Stimulated activated CD4-positive, alpha-beta T cell treated with anti-CD3 and anti-CD28 coated beads, Interleukin-4, amount 100 ng/mL, for 4 hours (primary cell): ENCODE results near the gene WDR48.

Experiments
- DNase-seq, 2 experiments: peaks; one replicate each; pipeline ENCODE4 v3.0.0-alpha.2; 2020

The WDR48 gene

GRCh38 chr3:39103324-39103693 lies 51.5 kb downstream of the WDR48 start:
- no peak for DNase-seq

- no peak for DNase-seq
Measured at GRCh38 chr3:39103791-39104552, 52.2 kb downstream of the WDR48 start.

DNA sequence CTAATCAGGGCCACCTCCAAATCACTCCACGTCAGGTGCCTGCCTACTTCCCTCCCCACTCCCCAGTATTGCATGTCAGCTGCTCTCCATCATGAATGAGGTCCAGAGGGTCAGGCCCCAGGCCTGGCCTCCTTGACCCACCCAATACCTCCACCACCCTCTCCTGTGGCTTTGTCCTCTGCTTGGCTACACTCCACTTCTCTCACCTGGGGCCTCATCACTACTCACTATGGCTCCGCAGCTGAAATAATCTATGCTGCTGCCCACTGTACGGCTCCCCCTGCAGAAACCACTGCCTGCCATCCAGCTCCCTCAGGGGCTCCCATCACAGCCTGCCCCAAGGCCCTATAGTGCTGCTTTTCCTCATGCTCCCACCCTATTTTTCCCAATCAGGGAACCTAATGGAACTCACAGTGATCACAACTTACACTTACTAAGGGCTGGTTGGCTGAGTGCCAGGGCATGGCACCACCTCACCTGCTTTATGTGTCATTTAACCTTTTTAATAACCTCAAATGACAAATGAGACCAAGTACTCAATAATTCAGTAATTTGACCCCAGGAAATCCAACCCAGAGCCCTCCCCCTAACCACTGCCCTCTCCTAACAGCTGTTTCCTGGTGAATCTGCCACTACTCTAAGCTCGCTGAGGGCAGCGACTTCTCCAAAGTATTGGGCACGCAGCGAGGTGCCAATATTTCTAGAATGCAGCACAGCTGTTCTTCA lies 53.3 kb downstream of the WDR48 start:
- peak in 1 of 2 experiments; percentile 34 for DNase-seq

- DNase-seq, result no peak
Measured at GRCh38 chr3:39105687-39106063, 53.9 kb downstream of the WDR48 start.

- DNase-seq, result no peak
Measured at GRCh38 chr3:39106281-39106811, 54.5 kb downstream of the WDR48 start.

DNA sequence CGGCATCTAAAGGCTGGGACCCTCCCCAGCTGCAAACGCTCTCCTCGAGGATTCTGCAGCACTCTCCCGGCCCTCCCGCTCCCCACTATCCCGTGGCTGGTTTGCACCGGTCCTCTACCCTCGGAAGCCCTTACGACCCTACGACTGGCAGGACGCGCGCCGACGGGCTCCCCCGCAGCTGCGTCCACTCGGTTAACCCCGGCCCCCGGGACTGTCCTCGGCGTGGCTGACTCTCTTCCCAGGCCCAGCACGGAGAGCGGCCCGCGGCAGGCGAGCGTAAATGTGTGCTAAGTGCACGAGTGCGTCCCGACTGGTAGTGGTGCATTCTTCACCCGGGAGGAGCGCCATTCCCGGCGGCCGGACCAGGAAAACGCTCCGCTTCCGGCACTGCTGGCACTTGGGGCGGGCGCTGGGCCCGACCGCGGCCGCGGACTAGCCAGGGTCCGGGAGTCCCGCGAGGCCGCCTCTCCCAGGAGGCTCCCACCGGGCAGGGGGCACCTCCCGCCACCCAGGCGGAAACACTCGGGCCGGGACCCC lies 55.1 kb downstream of the WDR48 start:
- DNase-seq, result no peak

DNA sequence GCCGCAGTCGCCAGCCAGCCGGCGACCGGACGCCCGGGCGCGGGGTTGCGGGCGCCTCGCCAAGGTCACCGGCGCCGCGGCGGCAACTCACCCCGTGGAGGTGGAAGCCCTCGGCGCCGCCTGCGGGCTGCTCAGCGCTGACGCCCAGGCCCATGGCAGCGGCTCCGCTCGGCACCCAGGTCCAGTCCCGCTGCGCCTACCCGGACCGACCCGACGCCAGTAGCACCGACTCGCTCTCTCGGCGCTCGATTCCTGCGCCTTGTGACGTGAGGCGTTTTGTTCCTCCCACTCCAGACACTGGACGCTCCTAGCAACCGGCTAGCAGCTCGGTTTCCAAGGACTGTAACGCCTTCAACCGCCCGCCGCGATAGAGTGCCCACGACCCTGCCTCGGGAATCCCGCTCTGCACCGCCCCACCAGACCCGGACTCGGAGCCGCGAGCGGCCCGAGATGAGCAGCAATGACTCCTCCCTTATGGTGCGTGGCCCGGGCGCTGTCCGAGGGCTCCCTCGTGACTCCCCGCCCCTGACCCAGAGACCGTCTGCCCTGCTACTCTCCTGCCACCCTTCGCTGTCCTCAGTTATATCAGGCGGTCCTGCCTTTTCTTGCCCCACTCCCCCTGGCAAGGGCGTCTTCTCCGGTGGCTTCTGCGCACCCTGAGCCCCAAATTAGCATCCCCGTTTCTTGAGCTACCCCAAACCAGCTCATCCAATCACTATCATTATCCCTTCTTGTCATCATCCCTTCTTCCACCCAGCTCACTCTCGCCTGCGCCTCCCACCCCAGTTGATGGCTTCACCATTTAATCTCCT lies 55.8 kb downstream of the WDR48 start, which contains the start of the genes GORASP1 and TTC21A:
Gene GORASP1, minus strand, starts transcription at position 240 of the 812 bp plus-strand sequence. Its CDS starts 86 bp downstream, at position 154.
Gene TTC21A, plus strand, starts transcription at position 293 of the 812 bp plus-strand sequence. Its CDS starts 158 bp downstream, at position 451.
- DNase-seq, result peak; percentile 56 to 63

GRCh38 chr3:39108200-39108710 lies 56.4 kb downstream of the WDR48 start:
- no peak for DNase-seq

GRCh38 chr3:39109086-39109485 lies 57.3 kb downstream of the WDR48 start:
- no peak for DNase-seq

- DNase-seq, result no peak
Measured at GRCh38 chr3:39110041-39110639, 58.3 kb downstream of the WDR48 start.

- DNase-seq, result no peak
Measured at GRCh38 chr3:39112113-39112512, 60.3 kb downstream of the WDR48 start.

DNA sequence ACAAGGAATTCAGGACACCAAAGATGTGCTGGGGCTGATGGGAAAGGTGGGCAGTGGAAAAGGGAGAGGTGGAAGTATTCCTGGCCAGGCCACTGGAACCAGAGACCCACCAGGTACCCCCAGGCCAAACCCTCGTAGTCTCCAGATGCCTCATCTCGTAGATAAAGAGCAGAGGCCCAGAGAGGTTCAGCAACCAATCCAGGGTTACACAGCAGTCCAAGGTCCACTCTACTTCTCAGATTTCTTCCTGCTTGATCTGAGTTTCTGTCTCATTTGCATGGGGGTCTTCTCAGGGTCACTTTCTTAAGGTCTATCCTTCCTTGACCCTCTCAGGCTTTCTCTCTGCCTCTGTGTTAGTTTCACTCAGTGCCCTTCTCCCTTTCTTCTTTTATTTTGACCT lies 60.7 kb downstream of the WDR48 start:
- DNase-seq, result no peak

GRCh38 chr3:39113291-39113690 lies 61.5 kb downstream of the WDR48 start:
- DNase-seq, result no peak

- no peak for DNase-seq
Measured at GRCh38 chr3:39114456-39114855, 62.6 kb downstream of the WDR48 start.

- DNase-seq, result no peak
Measured at GRCh38 chr3:39115870-39116269, 64.1 kb downstream of the WDR48 start.

DNA sequence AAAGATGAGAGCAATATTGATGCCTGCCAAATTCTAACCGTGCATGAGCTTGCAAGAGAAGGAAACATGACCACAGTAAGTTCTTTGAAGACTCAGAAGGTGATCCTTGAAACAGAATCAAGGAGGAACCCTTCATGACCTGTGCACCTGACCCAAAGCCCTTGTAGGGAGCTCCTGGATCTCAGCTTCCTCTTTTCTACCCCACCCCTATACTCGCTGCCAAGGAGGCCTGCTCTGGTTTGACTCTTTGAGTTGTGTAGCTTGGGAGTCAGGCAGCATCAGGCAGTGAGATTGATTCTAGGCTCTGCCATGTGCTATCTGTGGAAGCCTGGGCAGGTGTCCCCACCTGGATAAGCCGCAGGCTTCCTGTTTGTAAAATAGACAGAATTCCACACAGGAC lies 66.3 kb downstream of the WDR48 start:
- DNase-seq, result no peak

DNA sequence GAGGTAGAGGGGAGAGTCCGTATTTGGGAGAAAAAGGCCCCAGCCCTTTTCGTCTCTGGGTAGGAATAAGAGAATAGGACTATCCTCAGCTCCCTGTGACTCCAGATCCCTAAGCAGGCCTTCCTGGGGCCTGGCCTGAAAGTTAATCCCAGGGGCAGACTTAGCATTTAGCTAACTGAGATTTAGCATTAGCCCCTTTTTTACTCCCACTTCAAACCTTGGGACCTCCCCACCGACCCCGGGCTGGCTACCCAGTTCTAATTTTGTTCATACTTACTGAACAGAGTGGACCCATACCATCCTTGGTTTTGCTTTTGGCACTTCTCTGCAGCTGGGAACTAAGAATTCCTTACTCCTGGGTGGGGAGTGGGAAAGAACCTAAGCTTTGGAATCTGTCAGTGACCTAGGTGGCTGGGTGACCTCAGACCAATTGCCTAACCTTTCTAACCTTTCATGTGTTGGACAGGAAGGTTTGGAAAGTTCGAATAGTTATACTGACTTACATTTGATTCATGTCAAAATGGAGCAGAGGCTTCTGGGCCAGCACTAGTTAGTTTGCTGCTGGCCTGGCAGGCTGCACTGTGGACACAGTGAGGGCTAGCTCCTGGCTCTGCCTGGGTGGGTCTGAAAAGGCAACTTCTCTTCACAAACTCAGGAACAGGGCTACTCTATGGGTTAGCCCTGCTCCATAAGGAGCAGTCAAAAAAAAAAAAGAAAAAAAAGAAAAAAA lies 67.3 kb downstream of the WDR48 start:
- DNase-seq, result no peak

GRCh38 chr3:39121621-39122020 lies 69.8 kb downstream of the WDR48 start:
- no peak for DNase-seq

GRCh38 chr3:39122813-39123212 lies 71.0 kb downstream of the WDR48 start:
- DNase-seq, result no peak

- no peak for DNase-seq
Measured at GRCh38 chr3:39124876-39125840, 73.3 kb downstream of the WDR48 start.
